ES-I3 (cell line): ENCODE measurements around the gene STRADB.

Experiments
- H3K36me3 ChIP-seq: 2 replicates; pipeline ENCODE4 v1.6.1; 2013; ENCODE audit warnings: mild to moderate bottlenecking, low read length, control low read depth, moderate library complexity; ENCODE audit not compliant: insufficient read depth
- H3K4me1 ChIP-seq: 2 replicates; pipeline ENCODE4 v1.6.1; 2013; ENCODE audit warnings: mild to moderate bottlenecking, control low read depth, low read length; ENCODE audit not compliant: insufficient read depth
- H3K9ac ChIP-seq: 2 replicates; pipeline ENCODE4 v1.6.1; 2013; ENCODE audit warnings: low read depth, mild to moderate bottlenecking, low read length, moderate library complexity
- H3K9me3 ChIP-seq: 2 replicates; pipeline ENCODE4 v1.6.1; 2013; ENCODE audit warnings: mild to moderate bottlenecking, low read length, moderate library complexity; ENCODE audit not compliant: control insufficient read depth, insufficient read depth

STRADB gene

GRCh38 chr2:201451292-201452057 lies at the start of gene STRADB, which contains the start of gene TRAK2:
STRADB (plus strand) TSS chr2:201451740; CDS start chr2:201454841, 3,101 bp downstream.
TRAK2 (minus strand) TSS chr2:201451458; CDS start chr2:201420507, 30,951 bp downstream.
- Histone ChIP-seq H3K4me1 (0 out of 2 replicates have a peak, but pooled peaks cover 4% of the 10 kb centered on the region), H3K9me3 (no peaks in the 10 kb centered on the region), H3K36me3 (no peaks in the 10 kb centered on the region), H3K9ac (peak within 1 kb of the TSS; percentile 92)

GRCh38 chr2:201401815-201402214 lies 49.7 kb upstream of the STRADB start:
- Histone ChIP-seq H3K36me3 (peaks cover 4% of the 10 kb centered on the region), H3K9ac (no peak overlapping the region), H3K9me3 (no peaks in the 10 kb centered on the region), H3K4me1 (no peaks in the 10 kb centered on the region)

- peaks cover 2% of the 10 kb centered on the region for H3K36me3 ChIP-seq
- H3K9ac ChIP-seq, result no peak overlapping the region
- no peaks in the 10 kb centered on the region for H3K9me3 ChIP-seq
These were observed 48.6 kb upstream of the STRADB start for GRCh38 chr2:201402651-201403562.

DNA sequence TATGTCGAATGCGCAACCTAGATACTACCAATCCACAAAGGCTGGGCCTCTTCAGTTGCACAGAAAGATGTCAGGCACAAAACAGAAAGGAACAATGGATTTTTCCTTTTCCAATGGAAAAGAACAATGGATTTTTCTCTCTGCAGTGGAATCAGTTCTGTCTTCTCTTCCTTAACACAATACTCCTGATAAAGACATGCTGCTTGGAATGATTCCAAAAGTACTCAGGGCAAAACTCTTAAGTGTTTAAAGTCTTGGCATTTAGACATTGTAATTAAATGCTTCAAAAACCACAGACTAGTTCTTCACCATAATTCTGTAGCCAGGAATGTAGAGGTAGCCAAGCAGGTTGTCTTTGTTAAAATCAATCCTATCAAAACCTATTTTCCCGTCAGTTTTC lies 47.7 kb upstream of the STRADB start:
- Histone ChIP-seq H3K9me3 (no peaks in the 10 kb centered on the region), H3K36me3 (no peaks in the 10 kb centered on the region), H3K4me1 (no peaks in the 10 kb centered on the region), H3K9ac (no peak overlapping the region)

More at GRCh38 chr2:201402651-201403562, 48.6 kb upstream of the STRADB start:
- H3K4me1 ChIP-seq, result no peaks in the 10 kb centered on the region

DNA sequence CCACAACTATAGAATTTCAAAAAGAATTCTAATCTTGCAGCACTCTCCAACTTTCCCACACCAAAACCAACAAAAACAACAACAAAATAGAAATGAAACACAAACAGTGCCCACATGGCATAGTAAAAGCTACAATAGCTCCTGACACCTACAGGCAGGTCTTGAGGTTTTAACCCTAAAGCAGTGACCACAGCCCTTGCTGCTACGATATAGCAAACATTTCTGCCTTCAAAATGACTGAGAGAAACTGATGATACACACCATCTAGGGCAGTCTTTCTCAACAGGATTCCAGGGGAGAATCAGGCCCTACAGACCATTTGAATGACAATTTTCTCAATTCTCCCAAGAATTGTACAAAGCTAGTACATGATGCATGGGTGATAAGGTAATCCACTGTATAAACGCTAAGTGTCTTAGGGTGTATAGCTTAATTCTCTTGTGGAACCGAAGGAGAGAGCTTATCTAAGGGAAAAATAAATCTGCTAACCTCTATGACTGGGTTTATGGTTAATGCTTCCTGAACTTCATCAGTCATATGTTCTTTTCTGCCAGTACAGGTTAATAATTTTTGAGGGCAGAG lies 46.8 kb upstream of the STRADB start:
- Histone ChIP-seq H3K9me3 (no peaks in the 10 kb centered on the region), H3K9ac (no peak overlapping the region), H3K4me1 (no peaks in the 10 kb centered on the region), H3K36me3 (no peaks in the 10 kb centered on the region)

DNA sequence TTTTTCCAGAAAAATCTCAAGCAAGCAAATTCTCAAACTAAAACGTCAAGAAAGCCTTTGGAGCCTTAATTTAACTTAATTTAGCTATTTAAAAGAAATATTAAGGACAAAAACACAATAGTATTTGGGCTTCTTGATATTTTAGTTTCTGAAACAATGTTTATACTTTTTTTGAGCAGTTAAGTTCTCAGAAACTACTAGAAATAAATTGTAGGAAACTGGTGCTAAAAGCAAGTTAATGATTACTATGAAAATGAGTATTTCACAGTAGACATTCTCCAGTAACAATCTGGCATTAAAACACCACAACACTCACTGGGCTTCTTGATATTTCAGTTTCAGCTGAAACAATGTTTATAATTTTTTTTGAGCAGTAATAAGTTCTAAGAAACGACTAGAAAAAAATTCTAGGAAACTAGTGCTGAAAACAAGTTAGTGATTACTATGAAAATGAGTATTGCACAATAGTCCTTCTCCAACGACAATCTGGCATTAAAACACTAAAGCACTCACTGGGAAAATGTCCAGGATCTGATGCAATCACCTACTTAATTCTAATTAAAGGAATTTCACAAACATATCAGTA lies 45.4 kb upstream of the STRADB start:
- no peak overlapping the region for H3K9ac ChIP-seq

DNA sequence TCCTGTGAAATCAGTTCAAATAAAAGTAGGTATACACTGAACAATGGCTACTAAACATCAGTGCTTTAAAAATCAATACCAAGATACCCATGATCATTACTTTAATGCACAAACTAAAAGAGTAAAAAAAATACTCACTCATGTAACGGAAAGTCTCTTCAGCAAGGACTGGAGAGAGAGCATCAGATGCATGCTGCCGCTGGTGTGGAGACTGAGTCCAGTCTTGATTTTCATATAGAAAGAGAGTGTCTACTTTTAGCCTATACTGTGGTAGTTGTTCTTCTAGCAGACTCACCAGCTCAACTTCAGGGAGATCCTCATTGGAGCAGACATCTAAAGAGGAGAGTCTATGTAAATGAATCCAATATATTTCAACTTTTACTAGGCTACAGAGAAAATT lies 44.3 kb upstream of the STRADB start:
- Histone ChIP-seq H3K9ac (no peak overlapping the region), H3K36me3 (no peaks in the 10 kb centered on the region), H3K9me3 (no peaks in the 10 kb centered on the region), H3K4me1 (no peaks in the 10 kb centered on the region)

More for the DNA sequence above, 45.4 kb upstream of the STRADB start:
- Histone ChIP-seq H3K9me3 (no peaks in the 10 kb centered on the region), H3K4me1 (no peaks in the 10 kb centered on the region), H3K36me3 (no peaks in the 10 kb centered on the region)

GRCh38 chr2:201408931-201409330 lies 42.6 kb upstream of the STRADB start:
- Histone ChIP-seq H3K9me3 (no peaks in the 10 kb centered on the region), H3K4me1 (peaks cover 7% of the 10 kb centered on the region), H3K36me3 (no peaks in the 10 kb centered on the region), H3K9ac (no peak overlapping the region)

GRCh38 chr2:201411421-201411820 lies 40.1 kb upstream of the STRADB start:
- H3K9ac ChIP-seq, result no peak overlapping the region
- H3K4me1 ChIP-seq, result peaks cover 11% of the 10 kb centered on the region

GRCh38 chr2:201413143-201413542 lies 38.4 kb upstream of the STRADB start:
- peaks cover 11% of the 10 kb centered on the region for H3K4me1 ChIP-seq
- H3K36me3 ChIP-seq, result no peaks in the 10 kb centered on the region
- H3K9me3 ChIP-seq, result no peaks in the 10 kb centered on the region
- no peak overlapping the region for H3K9ac ChIP-seq

More at GRCh38 chr2:201411421-201411820, 40.1 kb upstream of the STRADB start:
- no peaks in the 10 kb centered on the region for H3K9me3 ChIP-seq
- no peaks in the 10 kb centered on the region for H3K36me3 ChIP-seq

DNA sequence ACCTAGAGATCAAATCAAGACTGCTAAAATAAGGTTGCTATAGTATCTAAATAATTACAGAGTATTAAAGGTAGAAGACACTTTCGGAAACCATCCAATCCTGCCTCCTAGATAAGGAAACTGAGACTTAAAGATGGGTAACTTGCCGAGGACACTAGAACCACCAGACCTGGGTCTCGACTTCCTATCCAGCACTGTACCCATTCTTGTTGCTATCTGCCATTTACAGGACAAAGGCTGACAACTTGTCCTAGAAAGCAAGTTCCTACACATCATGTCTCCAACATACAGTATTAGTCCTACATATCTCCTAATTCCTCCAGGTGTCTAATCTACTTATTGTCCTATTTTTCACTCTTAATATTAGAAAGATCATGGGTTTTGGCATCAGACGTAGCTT lies 38.0 kb upstream of the STRADB start:
- Histone ChIP-seq H3K9ac (no peak overlapping the region), H3K36me3 (no peaks in the 10 kb centered on the region), H3K4me1 (peaks cover 11% of the 10 kb centered on the region), H3K9me3 (no peaks in the 10 kb centered on the region)

DNA sequence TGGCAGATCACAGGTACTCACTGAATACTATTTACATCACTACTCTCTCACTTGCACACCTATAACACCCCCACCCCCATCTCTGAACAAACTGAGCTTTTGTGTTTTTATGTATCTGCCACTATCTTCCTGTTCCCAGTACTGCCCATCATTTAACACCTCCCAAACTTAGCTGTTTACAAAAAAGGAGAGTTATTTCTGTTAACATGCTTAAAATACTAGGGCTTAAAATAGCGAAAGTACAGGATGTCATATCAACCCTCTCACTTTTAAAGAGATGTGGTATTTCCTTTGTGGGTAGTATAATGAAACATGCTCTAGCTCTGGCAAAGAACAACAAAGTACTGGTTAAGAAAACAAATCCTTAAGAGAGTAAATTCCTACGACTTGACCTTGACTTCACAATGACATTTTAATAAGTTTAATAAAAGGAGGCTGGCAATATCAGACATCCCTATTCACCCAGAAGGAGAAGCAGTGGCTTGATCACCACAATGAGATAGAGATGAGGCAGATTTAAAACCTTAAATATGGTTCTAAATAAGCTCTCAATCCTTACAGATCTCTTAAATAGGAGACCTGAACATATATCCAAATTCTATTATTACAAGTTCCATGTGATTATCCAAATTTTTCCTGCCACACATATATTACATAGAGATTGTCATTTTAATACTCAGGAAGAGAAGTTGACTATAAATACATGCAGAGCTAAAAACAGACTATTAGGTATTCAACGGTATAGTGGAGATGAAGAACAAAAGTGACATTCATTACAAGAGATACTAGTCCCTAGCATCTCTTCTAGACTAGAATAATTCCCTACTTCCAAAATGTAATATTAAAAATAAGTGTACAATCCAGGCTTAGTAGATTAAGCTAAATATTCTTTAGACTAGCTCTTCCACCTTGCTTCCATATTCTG lies 37.2 kb upstream of the STRADB start:
- Histone ChIP-seq H3K9me3 (no peaks in the 10 kb centered on the region), H3K4me1 (peaks cover 11% of the 10 kb centered on the region), H3K36me3 (no peaks in the 10 kb centered on the region), H3K9ac (no peak overlapping the region)

DNA sequence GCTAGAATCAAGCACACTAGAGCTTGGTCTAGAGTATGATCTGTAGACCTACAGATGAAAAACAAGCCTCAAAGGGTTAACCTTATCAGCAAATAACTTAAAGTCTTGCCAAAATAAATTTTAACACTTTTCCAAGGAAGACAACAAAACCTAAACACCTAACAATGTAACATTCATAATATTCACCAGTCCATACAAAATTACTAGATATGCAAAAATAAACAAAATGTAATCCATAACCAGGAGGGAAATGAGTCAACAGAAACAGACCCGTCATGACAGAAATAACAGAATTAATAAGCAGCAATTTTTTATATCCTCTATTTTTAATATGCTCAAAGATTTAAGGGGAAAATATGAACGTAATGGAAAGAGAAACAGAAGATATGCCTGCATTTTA lies 36.4 kb upstream of the STRADB start:
- H3K36me3 ChIP-seq, result no peaks in the 10 kb centered on the region
- H3K9me3 ChIP-seq, result no peaks in the 10 kb centered on the region

More for the DNA sequence above, 36.4 kb upstream of the STRADB start:
- H3K9ac ChIP-seq, result no peak overlapping the region
- peaks cover 11% of the 10 kb centered on the region for H3K4me1 ChIP-seq
